ENCODE data around the gene SPA17.

DNA sequence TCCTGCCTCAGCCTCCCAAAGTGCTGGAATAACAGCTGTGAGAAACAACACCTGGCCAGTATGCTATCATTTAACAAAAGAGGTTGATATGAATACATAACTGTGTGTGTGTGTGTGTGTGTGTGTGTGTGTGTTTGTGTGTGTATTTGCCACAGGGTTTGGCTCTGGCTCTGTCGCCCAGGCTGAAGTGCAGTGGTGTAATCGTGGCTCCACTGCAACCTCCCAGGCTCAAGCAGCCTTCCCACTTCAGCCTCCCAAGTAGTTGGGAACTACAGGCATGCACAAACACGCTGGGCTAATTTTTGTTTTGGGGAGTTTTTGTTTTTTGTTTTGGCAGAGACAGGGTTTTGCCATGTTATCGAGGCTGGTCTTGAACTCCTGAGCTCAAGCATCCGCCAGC is 4.7 kb downstream of the SPA17 start:
- TF ChIP-seq, protein P1, sequence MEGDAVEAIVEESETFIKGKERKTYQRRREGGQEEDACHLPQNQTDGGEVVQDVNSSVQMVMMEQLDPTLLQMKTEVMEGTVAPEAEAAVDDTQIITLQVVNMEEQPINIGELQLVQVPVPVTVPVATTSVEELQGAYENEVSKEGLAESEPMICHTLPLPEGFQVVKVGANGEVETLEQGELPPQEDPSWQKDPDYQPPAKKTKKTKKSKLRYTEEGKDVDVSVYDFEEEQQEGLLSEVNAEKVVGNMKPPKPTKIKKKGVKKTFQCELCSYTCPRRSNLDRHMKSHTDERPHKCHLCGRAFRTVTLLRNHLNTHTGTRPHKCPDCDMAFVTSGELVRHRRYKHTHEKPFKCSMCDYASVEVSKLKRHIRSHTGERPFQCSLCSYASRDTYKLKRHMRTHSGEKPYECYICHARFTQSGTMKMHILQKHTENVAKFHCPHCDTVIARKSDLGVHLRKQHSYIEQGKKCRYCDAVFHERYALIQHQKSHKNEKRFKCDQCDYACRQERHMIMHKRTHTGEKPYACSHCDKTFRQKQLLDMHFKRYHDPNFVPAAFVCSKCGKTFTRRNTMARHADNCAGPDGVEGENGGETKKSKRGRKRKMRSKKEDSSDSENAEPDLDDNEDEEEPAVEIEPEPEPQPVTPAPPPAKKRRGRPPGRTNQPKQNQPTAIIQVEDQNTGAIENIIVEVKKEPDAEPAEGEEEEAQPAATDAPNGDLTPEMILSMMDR (IDR thresholded peaks at IDR 0.05 in 4 of 5, conservative IDR thresholded peaks at IDR 0.05 in 1 of 5): no peak
- no peak for TF ChIP-seq POLR2A (IDR thresholded peaks at IDR 0.05)

All from gastrocnemius medialis (tissue), 4 donors.